ENCODE data around the gene MPHOSPH6.
"Not testable (repeated sequence)": the region's sequence is repeated elsewhere in the genome, so short reads cannot be mapped to it uniquely, and the experiment has no call there.

Gene MPHOSPH6

GRCh38 chr16:82175627-82176026 is 5.6 kb upstream of the MPHOSPH6 start:
- DNase-seq (ENCODE audit: low read depth), result no peak

- DNase-seq (ENCODE audit: low read depth), result no peak
Measured at GRCh38 chr16:82167670-82168069, 2.4 kb downstream of the MPHOSPH6 start.

DNA sequence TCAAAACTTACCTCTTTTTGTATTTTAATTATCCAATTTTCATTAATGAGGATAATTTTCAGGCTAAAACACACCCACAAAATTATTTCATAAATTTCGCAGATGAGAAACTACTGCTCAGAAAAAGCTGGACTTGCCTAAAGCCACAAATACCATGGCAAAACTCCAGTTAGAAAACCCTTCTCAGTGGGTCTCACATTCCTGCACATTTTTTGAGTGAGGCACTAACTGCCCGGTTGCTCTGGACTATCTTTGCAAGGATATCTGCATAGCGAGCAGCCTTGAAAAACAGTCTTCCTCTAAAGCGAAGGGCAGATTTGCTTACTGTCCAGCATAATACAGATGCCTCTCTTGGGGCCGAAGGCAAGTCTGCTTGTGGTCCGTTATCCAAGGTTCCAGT is 9.8 kb downstream of the MPHOSPH6 start:
- DNase-seq (ENCODE audit: low read depth), result no peak

DNA sequence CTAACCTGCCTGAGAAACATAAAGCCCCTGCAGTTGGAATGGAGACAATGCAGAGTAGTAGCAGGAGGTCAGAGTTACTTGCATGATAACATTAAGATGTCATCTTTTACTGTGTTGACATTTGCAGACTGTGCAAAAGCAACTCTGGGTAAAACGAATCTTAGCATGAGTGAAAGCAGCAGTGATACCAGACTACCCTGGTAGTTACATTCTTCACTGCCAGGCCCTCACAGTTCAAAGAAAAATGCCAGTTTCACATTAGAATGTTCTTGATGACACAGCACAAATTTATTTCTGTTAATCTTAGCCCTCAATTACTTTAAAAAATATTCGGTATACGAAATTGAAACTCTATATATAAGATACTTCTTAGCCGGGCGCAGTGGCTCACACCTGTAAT is 12.2 kb downstream of the MPHOSPH6 start:
- DNase-seq (ENCODE audit: low read depth), result no peak

- DNase-seq (ENCODE audit: low read depth), result no peak
Measured at GRCh38 chr16:82157534-82157812, 12.6 kb downstream of the MPHOSPH6 start.

GRCh38 chr16:82156761-82157533 is 13.1 kb downstream of the MPHOSPH6 start:
- no peak for DNase-seq (ENCODE audit: low read depth)

GRCh38 chr16:82152641-82153112 is 17.3 kb downstream of the MPHOSPH6 start:
- no peak for DNase-seq (ENCODE audit: low read depth)

DNA sequence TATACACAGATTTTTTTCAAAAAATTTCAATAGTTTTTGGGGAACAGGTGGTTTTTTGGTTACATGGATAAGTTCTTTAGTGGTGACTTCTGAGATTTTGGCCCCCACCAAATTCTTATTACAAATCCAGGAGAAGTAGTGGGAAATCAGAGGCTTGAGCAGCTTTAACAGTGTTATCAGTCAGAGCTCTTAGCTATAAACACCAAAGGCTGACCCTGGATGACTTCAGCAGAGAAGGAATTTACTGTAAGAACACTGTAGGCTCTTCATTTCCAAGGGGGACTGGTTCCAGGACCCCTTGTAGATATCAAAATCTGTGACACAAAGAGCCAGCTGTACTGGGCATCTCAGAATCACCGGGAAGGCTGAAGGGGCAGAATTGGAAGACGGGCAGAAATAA is 17.8 kb downstream of the MPHOSPH6 start:
- no peak for DNase-seq (ENCODE audit: low read depth)

DNA sequence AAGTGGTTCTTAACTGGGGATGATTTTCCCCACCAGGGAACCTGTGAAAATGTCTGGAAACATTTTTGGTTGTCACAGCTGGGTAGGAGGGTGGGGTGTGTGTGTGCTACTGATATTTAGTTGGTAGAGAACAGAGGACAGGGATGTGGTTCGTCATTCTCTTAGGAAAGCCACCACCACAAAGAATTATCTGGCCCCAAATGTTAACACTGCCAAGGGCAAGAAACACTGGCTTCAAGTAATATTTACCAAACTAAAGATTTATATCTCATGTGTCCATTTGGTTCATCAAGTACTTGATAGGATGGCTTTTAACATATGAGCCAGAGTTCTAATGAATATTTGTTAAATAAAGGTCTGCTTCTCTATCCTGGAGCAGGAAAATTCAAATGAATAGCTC is 19.5 kb downstream of the MPHOSPH6 start:
- no peak for DNase-seq (ENCODE audit: low read depth)

- no peak for DNase-seq (ENCODE audit: low read depth)
Measured at GRCh38 chr16:82149536-82149935, 20.5 kb downstream of the MPHOSPH6 start.

DNA sequence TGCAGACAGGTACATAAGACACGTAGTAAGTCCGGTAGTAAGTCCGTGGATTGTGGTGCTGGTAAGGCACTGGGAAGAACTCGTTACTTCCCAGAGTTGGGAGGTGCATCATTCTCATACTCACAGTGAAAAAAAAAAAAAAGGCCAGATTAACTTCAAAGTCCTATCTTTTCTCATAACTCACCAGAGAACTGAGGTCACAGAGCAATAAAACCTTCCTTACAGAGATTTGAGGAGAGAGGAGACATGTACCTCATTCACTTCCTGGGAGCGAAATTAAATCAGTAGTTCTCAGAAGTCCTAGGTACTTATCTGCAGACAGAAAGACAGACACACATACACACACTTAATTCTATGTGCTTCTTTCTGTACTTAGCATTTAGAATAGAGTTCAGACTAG is 22.5 kb downstream of the MPHOSPH6 start:
- no peak for DNase-seq (ENCODE audit: low read depth)

GRCh38 chr16:82146957-82147356 is 23.1 kb downstream of the MPHOSPH6 start:
- no peak for DNase-seq (ENCODE audit: low read depth)

GRCh38 chr16:82146556-82146955 is 23.5 kb downstream of the MPHOSPH6 start:
- DNase-seq (ENCODE audit: low read depth), result no peak

- not testable (repeated sequence) for DNase-seq (ENCODE audit: low read depth)
Measured at GRCh38 chr16:82139286-82139571, 30.8 kb downstream of the MPHOSPH6 start.

DNA sequence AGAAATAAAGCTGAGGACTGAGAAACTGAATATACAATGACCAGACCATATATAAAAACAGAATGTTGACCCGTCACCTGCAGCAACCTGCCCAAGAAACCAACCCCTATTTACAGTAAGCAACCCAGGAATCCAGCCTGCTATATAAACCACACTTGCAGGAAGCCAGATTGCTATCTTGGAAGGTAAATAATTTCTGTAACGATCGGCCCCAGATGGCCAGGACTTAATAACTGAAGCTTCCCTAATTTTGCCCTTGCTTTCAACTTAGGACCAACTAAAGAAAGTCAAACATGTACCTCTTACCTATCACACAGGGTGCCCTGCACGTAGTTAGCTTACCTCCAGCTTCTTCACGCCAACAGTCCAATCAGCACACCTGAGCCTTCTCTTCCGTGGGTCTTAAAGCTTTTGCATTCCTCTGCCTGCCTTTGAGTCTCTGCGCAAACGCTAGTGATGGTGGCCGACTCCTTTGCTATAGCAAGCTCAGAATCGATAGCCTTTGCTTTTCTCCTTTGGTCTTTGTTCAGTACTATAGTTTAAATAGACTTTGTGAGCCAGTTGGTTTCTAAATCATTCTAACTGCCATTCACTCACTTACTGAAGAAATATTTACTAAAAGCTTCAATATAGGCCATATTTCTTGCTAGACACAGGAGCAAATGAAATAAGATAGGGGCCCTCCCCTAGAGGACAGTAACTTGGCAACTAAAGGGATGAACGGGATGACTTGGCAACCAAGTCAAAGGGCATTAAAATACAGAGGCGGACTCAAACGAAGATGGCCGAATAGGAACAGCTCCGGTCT is 31.3 kb downstream of the MPHOSPH6 start:
- DNase-seq (ENCODE audit: low read depth), result no peak

DNA sequence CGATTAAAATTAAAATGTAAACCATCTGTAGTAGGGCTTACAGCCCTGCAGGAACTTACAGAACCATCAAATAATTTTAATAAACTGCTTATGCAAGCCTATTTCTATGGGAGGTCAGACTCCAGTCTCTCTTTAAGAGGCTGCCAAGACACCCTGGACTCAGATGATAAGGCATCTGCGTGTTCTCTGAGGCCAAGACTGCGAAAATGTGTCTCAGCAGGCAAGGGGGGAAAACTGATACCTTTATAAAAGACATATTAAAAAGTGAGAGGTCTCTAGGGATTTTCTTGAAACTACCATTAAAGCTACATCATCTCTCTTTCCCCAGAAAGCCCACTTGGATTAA is 32.2 kb downstream of the MPHOSPH6 start:
- DNase-seq (ENCODE audit: low read depth), result no peak

- DNase-seq (ENCODE audit: low read depth), result no peak
Measured at GRCh38 chr16:82136956-82137821, 32.8 kb downstream of the MPHOSPH6 start.

DNA sequence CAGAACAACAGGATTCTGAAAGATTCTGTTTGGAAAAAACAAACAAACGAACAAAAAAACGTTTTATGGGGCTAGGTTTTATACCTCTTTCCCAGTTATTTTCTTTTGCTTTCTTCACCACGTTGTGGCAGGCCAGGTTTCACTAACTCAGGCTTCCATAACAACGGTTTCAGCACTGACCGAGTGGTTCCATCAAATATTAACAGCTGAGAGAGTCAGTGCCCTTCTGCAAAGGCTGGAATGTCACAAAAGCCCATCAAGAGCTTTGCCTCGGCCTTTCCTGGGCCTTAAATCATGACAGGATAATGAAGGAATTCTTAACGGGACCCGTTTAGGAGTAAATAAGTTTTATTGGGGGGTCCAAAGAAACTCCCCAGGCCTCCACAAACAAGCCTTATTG is 34.2 kb downstream of the MPHOSPH6 start:
- no peak for DNase-seq (ENCODE audit: low read depth)

DNA sequence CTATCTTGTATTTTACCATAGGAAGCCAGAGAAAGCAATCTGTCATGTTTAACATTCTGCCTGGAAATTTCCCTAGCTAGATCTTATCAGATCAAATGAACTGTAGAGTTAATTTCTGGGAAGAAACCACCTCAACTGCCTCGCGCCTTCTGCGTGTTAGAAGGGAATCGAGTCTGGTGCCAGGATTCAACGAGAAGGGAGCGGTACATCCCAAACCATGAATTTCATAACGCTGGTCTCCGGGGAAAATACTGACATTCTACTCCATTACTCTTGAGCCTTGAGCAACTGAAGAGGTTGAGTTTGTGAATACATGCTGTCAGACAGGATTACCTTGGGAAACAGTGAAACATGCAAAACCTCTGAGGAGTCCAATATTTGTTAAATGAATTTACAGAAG is 35.2 kb downstream of the MPHOSPH6 start:
- DNase-seq (ENCODE audit: low read depth), result no peak

DNA sequence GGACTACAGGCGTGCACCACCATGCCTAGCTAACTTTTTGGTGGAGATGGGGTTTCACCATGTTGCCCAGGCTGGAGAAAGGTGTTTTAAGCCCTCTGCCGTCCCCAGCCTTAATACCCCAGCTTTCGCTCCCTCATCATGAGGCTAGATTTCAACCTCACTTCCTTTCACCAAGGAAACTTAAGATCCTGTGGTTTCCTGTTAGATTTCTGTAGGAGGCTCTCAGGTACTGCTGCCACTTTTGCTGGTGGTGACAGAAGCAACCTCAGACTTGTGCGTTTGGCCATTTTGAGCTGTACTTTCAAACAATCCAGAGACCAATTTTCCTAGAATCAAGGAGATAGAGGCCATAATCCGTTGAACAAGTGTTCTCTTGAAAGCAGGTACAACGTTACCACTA is 36.2 kb downstream of the MPHOSPH6 start:
- DNase-seq (ENCODE audit: low read depth), result no peak

DNA sequence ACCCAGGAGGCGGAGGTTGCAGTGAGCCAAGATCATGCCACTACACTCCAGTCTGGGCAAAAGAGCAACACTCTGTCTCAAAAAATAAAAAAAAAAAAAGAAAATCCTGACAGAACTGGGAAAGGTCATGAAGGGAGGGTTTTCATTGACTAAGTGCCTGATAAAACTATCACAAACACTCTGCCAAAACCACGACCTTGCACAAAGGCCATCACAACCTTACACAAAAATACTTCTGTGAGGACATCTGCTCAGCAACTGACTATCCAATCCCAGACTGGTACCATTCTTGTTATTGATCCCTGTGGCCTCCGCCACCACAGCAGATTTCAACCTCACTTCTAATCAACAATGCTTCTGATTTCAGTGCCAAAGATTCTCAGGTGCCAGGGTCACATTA is 40.1 kb downstream of the MPHOSPH6 start:
- DNase-seq (ENCODE audit: low read depth), result no peak

DNA sequence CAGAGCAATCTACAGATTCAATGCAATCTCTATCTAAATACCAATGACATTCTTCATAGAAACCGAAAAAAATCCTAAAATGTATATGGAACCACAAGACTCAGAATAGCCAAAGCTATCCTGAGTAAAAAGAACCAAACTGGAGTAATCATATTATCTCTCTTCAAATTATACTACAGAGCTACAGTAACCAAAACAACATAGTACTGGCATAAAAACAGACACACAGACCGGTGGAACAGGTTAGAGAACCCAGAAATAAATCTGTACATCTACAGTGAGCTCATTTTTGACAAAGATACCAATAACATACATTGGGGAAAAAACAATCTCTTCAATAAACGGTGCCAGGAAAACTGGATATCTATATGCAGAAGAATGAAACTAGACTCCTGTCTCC is 45.4 kb downstream of the MPHOSPH6 start:
- DNase-seq (ENCODE audit: low read depth), result no peak

GRCh38 chr16:82119405-82119804 is 50.6 kb downstream of the MPHOSPH6 start:
- no peak for DNase-seq (ENCODE audit: low read depth)

Data from stimulated activated CD8-positive, alpha-beta memory T cell treated with anti-CD3 and anti-CD28 coated beads, Interleukin-12 subunit alpha, Interleukin-12 subunit beta, amount 100 ng/mL, for 4 hours (primary cell).